Esophagus squamous epithelium (tissue), 4 donors: Measurements from ENCODE around the gene ANP32A.

Source experiments
- CTCF ChIP-seq, 6 experiments: fragments of 450-650 bp in 4 of 6; fragments of 200-600 bp in 2 of 6; sonication (generic) in 2 of 6; IDR thresholded peaks; one replicate each; pipeline ENCODE4 v1.5.1; 2016 to 2019; ENCODE audit warnings: antibody characterized with exemption in 6 of 6, mild to moderate bottlenecking in 4 of 6, moderate library complexity in 4 of 6
- POLR2A ChIP-seq, 4 donors: fragments of 450-650 bp; IDR thresholded peaks; one replicate each; pipeline ENCODE4 v1.6.1; 2017; ENCODE audit warnings: antibody characterized with exemption in 4 of 4, mild to moderate bottlenecking in 4 of 4, moderate library complexity in 3 of 4

GRCh38 chr15:68790242-68790575 lies 30.5 kb downstream of the ANP32A start:
- TF ChIP-seq POLR2A (IDR thresholded peaks at IDR 0.05), result no peak
- no peak for TF ChIP-seq CTCF (IDR thresholded peaks at IDR 0.05)
